GM23338 (cell line): ENCODE measurements around the gene POR. TPM values are rescaled to one million over a fixed set of nuclear protein-coding genes. Genes with fewer than 3 reads are reported as not detected.

ENCODE experiments used
- ATAC-seq: fragments of 200-7000 bp; cut with Tn5 transposase; 3 replicates; pipeline ENCODE4 v1.9.1; 2020
- DNase-seq: peaks from one replicate; pipeline ENCODE4 v3.0.0-alpha.2; 2015; ENCODE audit warnings: low spot score
- H2AFZ ChIP-seq: fragments of 200-600 bp; sonication (generic); 2 replicates; pipeline ENCODE4 v1.8.0; 2016; ENCODE audit warnings: antibody characterized with exemption, mild to moderate bottlenecking, moderate library complexity
- H3F3A ChIP-seq: fragments of 200-600 bp; sonication (generic); replicated peaks from 2 replicates; pipeline ENCODE4 v1.8.0; 2017; ENCODE audit warnings: antibody characterized with exemption, mixed run types, low read depth
- H3K27ac ChIP-seq: fragments of 200-600 bp; sonication (generic); 2 replicates; pipeline ENCODE4 v1.6.1; 2016; ENCODE audit warnings: low read depth
- H3K27me3 ChIP-seq: fragments of 200-600 bp; sonication (generic); 2 replicates; pipeline ENCODE4 v1.8.0; 2016; ENCODE audit warnings: mild to moderate bottlenecking, mixed run types, moderate library complexity; ENCODE audit not compliant: insufficient read depth
- H3K36me3 ChIP-seq: fragments of 200-600 bp; sonication (generic); 2 replicates; pipeline ENCODE4 v1.8.0; 2016; ENCODE audit warnings: mild to moderate bottlenecking; ENCODE audit not compliant: insufficient read depth
- H3K4me1 ChIP-seq: fragments of 200-600 bp; sonication (generic); 2 replicates; pipeline ENCODE4 v1.8.0; 2016; ENCODE audit warnings: mild to moderate bottlenecking, moderate library complexity; ENCODE audit not compliant: insufficient read depth
- H3K4me2 ChIP-seq: fragments of 200-600 bp; sonication (generic); 2 replicates; pipeline ENCODE4 v1.7.1; 2017; ENCODE audit warnings: mixed run types
- H3K4me3 ChIP-seq: fragments of 200-600 bp; sonication (generic); 2 replicates; pipeline ENCODE4 v1.6.1; 2016; ENCODE audit warnings: mixed run types
- H3K79me2 ChIP-seq: fragments of 200-600 bp; sonication (generic); replicated peaks from 2 replicates; pipeline ENCODE4 v1.8.0; 2017; ENCODE audit warnings: mild to moderate bottlenecking; ENCODE audit not compliant: insufficient read depth
- H3K9me2 ChIP-seq: fragments of 200-600 bp; sonication (generic); 2 replicates; pipeline ENCODE4 v1.8.0; 2017; ENCODE audit not compliant: insufficient read depth
- H4K20me1 ChIP-seq: fragments of 200-600 bp; sonication (generic); replicated peaks from 2 replicates; pipeline ENCODE4 v1.8.0; 2017; ENCODE audit warnings: mild to moderate bottlenecking; ENCODE audit not compliant: insufficient read depth
- H3K27ac Mint-ChIP-seq: 2 replicates; pipeline ENCODE4 v1.8.0; 2020; ENCODE audit warnings: inconsistent platforms, mild to moderate bottlenecking, moderate library complexity, mixed read lengths
- H3K27me3 Mint-ChIP-seq: 3 replicates; pipeline ENCODE4 v1.8.0; 2022; ENCODE audit warnings: low read depth, mild to moderate bottlenecking, moderate library complexity, mixed read lengths, inconsistent platforms; ENCODE audit not compliant: insufficient read depth, poor library complexity
- H3K36me3 Mint-ChIP-seq: 3 replicates; pipeline ENCODE4 v1.8.0; 2021; ENCODE audit warnings: low read depth, mild to moderate bottlenecking, inconsistent platforms, moderate library complexity, mixed read lengths
- H3K4me1 Mint-ChIP-seq: 3 replicates; pipeline ENCODE4 v1.8.0; 2020; ENCODE audit warnings: mild to moderate bottlenecking, inconsistent platforms, mixed read lengths
- H3K4me3 Mint-ChIP-seq: 3 replicates; pipeline ENCODE4 v1.8.0; 2021; ENCODE audit warnings: moderate library complexity, mild to moderate bottlenecking, inconsistent platforms, mixed read lengths
- H3K9me3 Mint-ChIP-seq: 3 replicates; pipeline ENCODE4 v1.8.0; 2020; ENCODE audit warnings: moderate library complexity, mild to moderate bottlenecking, inconsistent platforms, mixed read lengths
- CREB1 ChIP-seq: fragments of 250-450 bp; sonication (Bioruptor Pico); IDR thresholded peaks from 2 replicates; pipeline ENCODE4 v1.5.0; 2020; ENCODE audit warnings: low read depth, mild to moderate bottlenecking, moderate library complexity
- ETS1 ChIP-seq: IDR thresholded peaks from 2 replicates; pipeline ENCODE4 v1.6.1; 2016; ENCODE audit warnings: antibody characterized with exemption
- EZH2 ChIP-seq: fragments of 200-600 bp; sonication (generic); IDR thresholded peaks from one replicate; pipeline ENCODE4 v1.8.0; 2017; ENCODE audit warnings: antibody characterized with exemption, mild to moderate bottlenecking, low read depth; ENCODE audit not compliant: unreplicated experiment
- EZH2phosphoT487 ChIP-seq: fragments of 200-600 bp; sonication (generic); IDR thresholded peaks from one replicate; pipeline ENCODE4 v1.8.1; 2018; ENCODE audit warnings: antibody characterized with exemption; ENCODE audit not compliant: unreplicated experiment
- JUNB ChIP-seq: IDR thresholded peaks from one replicate; pipeline ENCODE4 v1.6.1; 2016; ENCODE audit warnings: antibody characterized with exemption; ENCODE audit not compliant: unreplicated experiment
- NANOG ChIP-seq: IDR thresholded peaks from 2 replicates; pipeline ENCODE4 v1.6.1; 2016; ENCODE audit warnings: antibody characterized with exemption, borderline replicate concordance
- POLR2AphosphoS5 ChIP-seq: IDR thresholded peaks from 2 replicates; pipeline ENCODE4 v1.6.1; 2016; ENCODE audit warnings: antibody characterized with exemption, low read depth
- STAT1 ChIP-seq: IDR thresholded peaks from one replicate; pipeline ENCODE4 v1.6.1; 2016; ENCODE audit warnings: antibody characterized with exemption; ENCODE audit not compliant: unreplicated experiment
- ZNF114 ChIP-seq: fragments of 250-450 bp; sonication (Bioruptor Pico); IDR thresholded peaks from 2 replicates; pipeline ENCODE4 v1.5.0; 2020; ENCODE audit warnings: mild to moderate bottlenecking, moderate library complexity
- ZNF331 ChIP-seq: fragments of 250-450 bp; sonication (Bioruptor Pico); IDR thresholded peaks from 2 replicates; pipeline ENCODE4 v1.5.0; 2020; ENCODE audit warnings: low read depth, mild to moderate bottlenecking, moderate library complexity
- polyA plus RNA-seq: library from polyadenylated mRNA; unstranded; fragments of >200 nt; fragmentation: Nextera tagmentation; extraction: Ambion mirVana; gene quantifications from 2 replicates; pipeline ENCODE4 v1.2.1, GENCODE V29; 2016
- total RNA-seq: library from RNA; depleted of rRNA; stranded (reverse); fragments of >200 nt; shearing (Covaris generic); gene quantifications from 2 replicates; pipeline ENCODE4 v1.2.3, GENCODE V29; 2014
- TF ChIP-seq, protein P1 (sequence below): IDR thresholded peaks from one replicate; pipeline ENCODE4 v1.6.1; 2018; ENCODE audit warnings: antibody characterized with exemption; ENCODE audit not compliant: unreplicated experiment
- TF ChIP-seq, protein P2 (sequence below), 2 experiments: fragments of 200-600 bp in 1 of 2; sonication (generic) in 1 of 2; conservative IDR thresholded peaks; 2 replicates each; pipeline versions ENCODE4 v1.5.1 to v1.6.1; 2016 to 2017; ENCODE audit warnings: antibody characterized with exemption in 2 of 2, low read depth in 2 of 2, mild to moderate bottlenecking in 2 of 2, moderate library complexity in 1 of 2
- TF ChIP-seq, protein P3 (sequence below): fragments of 250-450 bp; sonication (Bioruptor Pico); IDR thresholded peaks from 2 replicates; pipeline ENCODE4 v1.5.0; 2020; ENCODE audit warnings: mild to moderate bottlenecking, moderate library complexity

Gene POR
- total and polyA plus RNA-seq, 2 experiments from 2014 or later = 126 to 164 TPM

DNA sequence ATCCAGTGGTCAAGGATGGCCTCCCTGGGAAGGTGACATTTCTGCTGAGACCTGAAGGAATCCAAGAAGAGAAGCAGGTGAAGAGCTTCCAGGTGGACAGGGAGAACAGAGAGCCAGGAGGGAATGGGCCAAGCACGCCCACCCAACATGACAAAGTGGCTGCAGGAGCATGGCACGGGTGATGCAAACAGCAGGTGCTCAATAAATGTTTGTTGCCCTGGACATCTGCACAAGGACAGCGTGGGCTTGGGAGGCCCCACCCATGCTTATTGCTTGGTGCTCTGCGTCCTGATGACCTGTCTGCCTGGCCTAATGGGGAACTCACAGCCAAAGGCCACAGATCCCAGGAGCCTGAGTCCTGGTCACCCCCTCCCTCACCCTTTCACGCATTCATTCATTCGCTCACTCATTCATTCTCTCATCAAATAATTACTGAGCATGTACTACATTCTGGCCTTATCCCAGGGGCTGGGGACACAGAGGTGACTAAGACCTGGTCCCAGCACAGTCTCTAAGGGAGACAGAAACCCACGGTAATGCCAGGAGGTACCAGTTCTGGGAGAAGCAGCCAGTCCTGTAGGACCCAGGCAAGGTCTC is 23.0 kb upstream of the POR start:
- Histone ChIP-seq H3K4me3 (no peak overlapping the region), H3K27ac (no peak overlapping the region), H4K20me1 (no peaks in the 10 kb centered on the region), H3K36me3 (no peaks in the 10 kb centered on the region), H3K79me2 (no peaks in the 10 kb centered on the region), H3K4me1 (no peaks in the 10 kb centered on the region), H3K4me2 (no peak overlapping the region), H3F3A (no peaks in the 10 kb centered on the region), H2AFZ (no peak overlapping the region), H3K9me2 (no peaks in the 10 kb centered on the region), H3K27me3 (no peaks in the 10 kb centered on the region)
- no peak overlapping the region for H3K27ac Mint-ChIP-seq
- peaks cover 2% of the 10 kb centered on the region; the same call in 1 of the 3 replicates for H3K9me3 Mint-ChIP-seq
- no peak overlapping the region for H3K4me3 Mint-ChIP-seq
- no peak for DNase-seq
- peaks cover 12% of the 10 kb centered on the region for H3K27me3 Mint-ChIP-seq
- TF ChIP-seq ETS1 (no peak), EZH2 (no peak), ZNF331 (CRISPR knock-in tag) (no peak), CREB1 (no peak), NANOG (no peak), EZH2phosphoT487 (no peak), JUNB (no peak), POLR2AphosphoS5 (no peak), STAT1 (no peak), ZNF114 (CRISPR knock-in tag) (no peak)
- TF ChIP-seq, protein P1, sequence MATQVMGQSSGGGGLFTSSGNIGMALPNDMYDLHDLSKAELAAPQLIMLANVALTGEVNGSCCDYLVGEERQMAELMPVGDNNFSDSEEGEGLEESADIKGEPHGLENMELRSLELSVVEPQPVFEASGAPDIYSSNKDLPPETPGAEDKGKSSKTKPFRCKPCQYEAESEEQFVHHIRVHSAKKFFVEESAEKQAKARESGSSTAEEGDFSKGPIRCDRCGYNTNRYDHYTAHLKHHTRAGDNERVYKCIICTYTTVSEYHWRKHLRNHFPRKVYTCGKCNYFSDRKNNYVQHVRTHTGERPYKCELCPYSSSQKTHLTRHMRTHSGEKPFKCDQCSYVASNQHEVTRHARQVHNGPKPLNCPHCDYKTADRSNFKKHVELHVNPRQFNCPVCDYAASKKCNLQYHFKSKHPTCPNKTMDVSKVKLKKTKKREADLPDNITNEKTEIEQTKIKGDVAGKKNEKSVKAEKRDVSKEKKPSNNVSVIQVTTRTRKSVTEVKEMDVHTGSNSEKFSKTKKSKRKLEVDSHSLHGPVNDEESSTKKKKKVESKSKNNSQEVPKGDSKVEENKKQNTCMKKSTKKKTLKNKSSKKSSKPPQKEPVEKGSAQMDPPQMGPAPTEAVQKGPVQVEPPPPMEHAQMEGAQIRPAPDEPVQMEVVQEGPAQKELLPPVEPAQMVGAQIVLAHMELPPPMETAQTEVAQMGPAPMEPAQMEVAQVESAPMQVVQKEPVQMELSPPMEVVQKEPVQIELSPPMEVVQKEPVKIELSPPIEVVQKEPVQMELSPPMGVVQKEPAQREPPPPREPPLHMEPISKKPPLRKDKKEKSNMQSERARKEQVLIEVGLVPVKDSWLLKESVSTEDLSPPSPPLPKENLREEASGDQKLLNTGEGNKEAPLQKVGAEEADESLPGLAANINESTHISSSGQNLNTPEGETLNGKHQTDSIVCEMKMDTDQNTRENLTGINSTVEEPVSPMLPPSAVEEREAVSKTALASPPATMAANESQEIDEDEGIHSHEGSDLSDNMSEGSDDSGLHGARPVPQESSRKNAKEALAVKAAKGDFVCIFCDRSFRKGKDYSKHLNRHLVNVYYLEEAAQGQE = no peak
- TF ChIP-seq, protein P2, sequence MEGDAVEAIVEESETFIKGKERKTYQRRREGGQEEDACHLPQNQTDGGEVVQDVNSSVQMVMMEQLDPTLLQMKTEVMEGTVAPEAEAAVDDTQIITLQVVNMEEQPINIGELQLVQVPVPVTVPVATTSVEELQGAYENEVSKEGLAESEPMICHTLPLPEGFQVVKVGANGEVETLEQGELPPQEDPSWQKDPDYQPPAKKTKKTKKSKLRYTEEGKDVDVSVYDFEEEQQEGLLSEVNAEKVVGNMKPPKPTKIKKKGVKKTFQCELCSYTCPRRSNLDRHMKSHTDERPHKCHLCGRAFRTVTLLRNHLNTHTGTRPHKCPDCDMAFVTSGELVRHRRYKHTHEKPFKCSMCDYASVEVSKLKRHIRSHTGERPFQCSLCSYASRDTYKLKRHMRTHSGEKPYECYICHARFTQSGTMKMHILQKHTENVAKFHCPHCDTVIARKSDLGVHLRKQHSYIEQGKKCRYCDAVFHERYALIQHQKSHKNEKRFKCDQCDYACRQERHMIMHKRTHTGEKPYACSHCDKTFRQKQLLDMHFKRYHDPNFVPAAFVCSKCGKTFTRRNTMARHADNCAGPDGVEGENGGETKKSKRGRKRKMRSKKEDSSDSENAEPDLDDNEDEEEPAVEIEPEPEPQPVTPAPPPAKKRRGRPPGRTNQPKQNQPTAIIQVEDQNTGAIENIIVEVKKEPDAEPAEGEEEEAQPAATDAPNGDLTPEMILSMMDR (conservative IDR thresholded peaks at IDR 0.05; ENCODE audit: low read depth in 2 of 2) = no peak
- TF ChIP-seq, protein P3, sequence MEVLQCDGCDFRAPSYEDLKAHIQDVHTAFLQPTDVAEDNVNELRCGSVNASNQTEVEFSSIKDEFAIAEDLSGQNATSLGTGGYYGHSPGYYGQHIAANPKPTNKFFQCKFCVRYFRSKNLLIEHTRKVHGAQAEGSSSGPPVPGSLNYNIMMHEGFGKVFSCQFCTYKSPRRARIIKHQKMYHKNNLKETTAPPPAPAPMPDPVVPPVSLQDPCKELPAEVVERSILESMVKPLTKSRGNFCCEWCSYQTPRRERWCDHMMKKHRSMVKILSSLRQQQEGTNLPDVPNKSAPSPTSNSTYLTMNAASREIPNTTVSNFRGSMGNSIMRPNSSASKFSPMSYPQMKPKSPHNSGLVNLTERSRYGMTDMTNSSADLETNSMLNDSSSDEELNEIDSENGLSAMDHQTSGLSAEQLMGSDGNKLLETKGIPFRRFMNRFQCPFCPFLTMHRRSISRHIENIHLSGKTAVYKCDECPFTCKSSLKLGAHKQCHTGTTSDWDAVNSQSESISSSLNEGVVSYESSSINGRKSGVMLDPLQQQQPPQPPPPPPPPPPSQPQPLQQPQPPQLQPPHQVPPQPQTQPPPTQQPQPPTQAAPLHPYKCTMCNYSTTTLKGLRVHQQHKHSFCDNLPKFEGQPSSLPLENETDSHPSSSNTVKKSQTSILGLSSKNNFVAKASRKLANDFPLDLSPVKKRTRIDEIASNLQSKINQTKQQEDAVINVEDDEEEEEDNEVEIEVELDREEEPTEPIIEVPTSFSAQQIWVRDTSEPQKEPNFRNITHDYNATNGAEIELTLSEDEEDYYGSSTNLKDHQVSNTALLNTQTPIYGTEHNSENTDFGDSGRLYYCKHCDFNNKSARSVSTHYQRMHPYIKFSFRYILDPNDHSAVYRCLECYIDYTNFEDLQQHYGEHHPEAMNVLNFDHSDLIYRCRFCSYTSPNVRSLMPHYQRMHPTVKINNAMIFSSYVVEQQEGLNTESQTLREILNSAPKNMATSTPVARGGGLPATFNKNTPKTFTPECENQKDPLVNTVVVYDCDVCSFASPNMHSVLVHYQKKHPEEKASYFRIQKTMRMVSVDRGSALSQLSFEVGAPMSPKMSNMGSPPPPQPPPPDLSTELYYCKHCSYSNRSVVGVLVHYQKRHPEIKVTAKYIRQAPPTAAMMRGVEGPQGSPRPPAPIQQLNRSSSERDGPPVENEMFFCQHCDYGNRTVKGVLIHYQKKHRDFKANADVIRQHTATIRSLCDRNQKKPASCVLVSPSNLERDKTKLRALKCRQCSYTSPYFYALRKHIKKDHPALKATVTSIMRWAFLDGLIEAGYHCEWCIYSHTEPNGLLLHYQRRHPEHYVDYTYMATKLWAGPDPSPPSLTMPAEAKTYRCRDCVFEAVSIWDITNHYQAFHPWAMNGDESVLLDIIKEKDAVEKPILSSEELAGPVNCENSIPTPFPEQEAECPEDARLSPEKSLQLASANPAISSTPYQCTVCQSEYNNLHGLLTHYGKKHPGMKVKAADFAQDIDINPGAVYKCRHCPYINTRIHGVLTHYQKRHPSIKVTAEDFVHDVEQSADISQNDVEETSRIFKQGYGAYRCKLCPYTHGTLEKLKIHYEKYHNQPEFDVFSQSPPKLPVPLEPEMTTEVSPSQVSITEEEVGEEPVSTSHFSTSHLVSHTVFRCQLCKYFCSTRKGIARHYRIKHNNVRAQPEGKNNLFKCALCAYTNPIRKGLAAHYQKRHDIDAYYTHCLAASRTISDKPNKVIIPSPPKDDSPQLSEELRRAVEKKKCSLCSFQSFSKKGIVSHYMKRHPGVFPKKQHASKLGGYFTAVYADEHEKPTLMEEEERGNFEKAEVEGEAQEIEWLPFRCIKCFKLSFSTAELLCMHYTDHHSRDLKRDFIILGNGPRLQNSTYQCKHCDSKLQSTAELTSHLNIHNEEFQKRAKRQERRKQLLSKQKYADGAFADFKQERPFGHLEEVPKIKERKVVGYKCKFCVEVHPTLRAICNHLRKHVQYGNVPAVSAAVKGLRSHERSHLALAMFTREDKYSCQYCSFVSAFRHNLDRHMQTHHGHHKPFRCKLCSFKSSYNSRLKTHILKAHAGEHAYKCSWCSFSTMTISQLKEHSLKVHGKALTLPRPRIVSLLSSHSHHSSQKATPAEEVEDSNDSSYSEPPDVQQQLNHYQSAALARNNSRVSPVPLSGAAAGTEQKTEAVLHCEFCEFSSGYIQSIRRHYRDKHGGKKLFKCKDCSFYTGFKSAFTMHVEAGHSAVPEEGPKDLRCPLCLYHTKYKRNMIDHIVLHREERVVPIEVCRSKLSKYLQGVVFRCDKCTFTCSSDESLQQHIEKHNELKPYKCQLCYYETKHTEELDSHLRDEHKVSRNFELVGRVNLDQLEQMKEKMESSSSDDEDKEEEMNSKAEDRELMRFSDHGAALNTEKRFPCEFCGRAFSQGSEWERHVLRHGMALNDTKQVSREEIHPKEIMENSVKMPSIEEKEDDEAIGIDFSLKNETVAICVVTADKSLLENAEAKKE (CRISPR knock-in tag) = no peak
- peaks cover 2% of the 10 kb centered on the region; the same call in 1 of the 3 replicates for H3K4me1 Mint-ChIP-seq
- peaks cover 18% of the 10 kb centered on the region for H3K36me3 Mint-ChIP-seq
- ATAC-seq = no peak
